Mesenchymal stem cell (in vitro differentiated cells and primary cell): ENCODE data around the gene NLRP6.
A peak's percentile ranks its signal among the peaks of the same experiment; 100 is the strongest.
"Not testable (repeated sequence)": the region's sequence is repeated elsewhere in the genome, so short reads cannot be mapped to it uniquely, and the experiment has no call there.

Experiments used
- DNase-seq: peaks from one replicate; pipeline ENCODE4 v3.0.0-alpha.2; 2013
- H2AFZ ChIP-seq: one replicate; pipeline ENCODE4 v1.6.1; 2013; ENCODE audit warnings: low read depth, mild to moderate bottlenecking, control low read depth, inconsistent platforms, low read length, moderate library complexity
- H2AK5ac ChIP-seq: 2 replicates; pipeline ENCODE4 v1.6.1; 2013; ENCODE audit warnings: low read length, moderate library complexity, mild to moderate bottlenecking, inconsistent platforms; ENCODE audit not compliant: severe bottlenecking
- H2BK120ac ChIP-seq: one replicate; pipeline ENCODE4 v1.6.1; 2013; ENCODE audit warnings: low read depth, mild to moderate bottlenecking, inconsistent platforms, low read length, moderate library complexity
- H2BK12ac ChIP-seq, 2 experiments: one replicate each; pipeline ENCODE4 v1.6.1; 2013; ENCODE audit warnings: inconsistent platforms in 2 of 2, low read length in 2 of 2, mild to moderate bottlenecking in 2 of 2, moderate library complexity in 2 of 2, control low read depth in 1 of 2
- H2BK15ac ChIP-seq: one replicate; pipeline ENCODE4 v1.6.1; 2013; ENCODE audit warnings: mild to moderate bottlenecking, low read depth, inconsistent platforms; ENCODE audit not compliant: poor library complexity, severe bottlenecking
- H2BK5ac ChIP-seq: 2 replicates; pipeline ENCODE4 v1.6.1; 2013; ENCODE audit warnings: low read depth, mild to moderate bottlenecking, low read length, control low read depth, inconsistent platforms; ENCODE audit not compliant: poor library complexity, severe bottlenecking
- H3K14ac ChIP-seq, 2 experiments: one replicate each; pipeline ENCODE4 v1.6.1; 2013; ENCODE audit warnings: inconsistent platforms in 2 of 2, low read length in 2 of 2, control low read depth in 1 of 2, mild to moderate bottlenecking in 1 of 2, moderate library complexity in 1 of 2
- H3K18ac ChIP-seq, 2 experiments: one replicate each; pipeline ENCODE4 v1.6.1; 2013; ENCODE audit warnings: inconsistent platforms in 2 of 2, low read length in 2 of 2, control low read depth in 1 of 2, low read depth in 1 of 2, mild to moderate bottlenecking in 1 of 2
- H3K23ac ChIP-seq, 2 experiments: one replicate each; pipeline ENCODE4 v1.6.1; 2013; ENCODE audit warnings: inconsistent platforms in 2 of 2, low read length in 2 of 2, mild to moderate bottlenecking in 2 of 2, moderate library complexity in 2 of 2, control low read depth in 1 of 2
- H3K27ac ChIP-seq: 2 replicates; pipeline ENCODE4 v1.5.1; 2013; ENCODE audit warnings: mild to moderate bottlenecking, moderate library complexity, low read length, control low read depth, inconsistent platforms; ENCODE audit not compliant: poor library complexity, severe bottlenecking
- H3K27me3 ChIP-seq, 2 experiments: 2 replicates each; pipeline versions ENCODE4 v1.6.1 to v1.7.0; 2013; ENCODE audit warnings: low read length in 2 of 2, mild to moderate bottlenecking in 2 of 2, moderate library complexity in 2 of 2, control low read depth in 1 of 2, inconsistent platforms in 1 of 2; ENCODE audit not compliant: control insufficient read depth in 1 of 2, insufficient read depth in 1 of 2
- H3K36me3 ChIP-seq, 2 experiments: 2 replicates each; pipeline versions ENCODE4 v1.6.1 to v1.7.0; 2013; ENCODE audit warnings: low read length in 2 of 2, control low read depth in 1 of 2, inconsistent platforms in 1 of 2, low read depth in 1 of 2, mild to moderate bottlenecking in 1 of 2; ENCODE audit not compliant: insufficient read depth in 2 of 2, control insufficient read depth in 1 of 2
- H3K4ac ChIP-seq, 2 experiments: one replicate each; pipeline ENCODE4 v1.6.1; 2013; ENCODE audit warnings: inconsistent platforms in 2 of 2, low read length in 2 of 2, mild to moderate bottlenecking in 2 of 2, moderate library complexity in 2 of 2, control low read depth in 1 of 2, low read depth in 1 of 2
- H3K4me1 ChIP-seq: 2 replicates; pipeline ENCODE4 v1.6.1; 2013; ENCODE audit warnings: low read depth, low read length, control low read depth; ENCODE audit not compliant: control insufficient read depth, insufficient read depth
- H3K4me2 ChIP-seq: 2 replicates; pipeline ENCODE4 v1.6.1; 2013; ENCODE audit warnings: low read length, mild to moderate bottlenecking, inconsistent platforms; ENCODE audit not compliant: poor library complexity, severe bottlenecking
- H3K4me3 ChIP-seq, 2 experiments: 2 replicates each; pipeline versions ENCODE4 v1.5.1 to v1.7.0; 2013; ENCODE audit warnings: low read length in 2 of 2, mild to moderate bottlenecking in 2 of 2, control low read depth in 1 of 2, low read depth in 1 of 2; ENCODE audit not compliant: insufficient read depth in 1 of 2
- H3K79me1 ChIP-seq: replicated peaks from 2 replicates; pipeline ENCODE4 v1.6.1; 2013; ENCODE audit warnings: mild to moderate bottlenecking, control low read depth, low read length, inconsistent platforms; ENCODE audit not compliant: poor library complexity, severe bottlenecking
- H3K9ac ChIP-seq: 2 replicates; pipeline ENCODE4 v1.7.0; 2013; ENCODE audit warnings: mild to moderate bottlenecking, low read length, moderate library complexity
- H3K9me3 ChIP-seq: 2 replicates; pipeline ENCODE4 v1.7.0; 2013; ENCODE audit warnings: mild to moderate bottlenecking, low read length; ENCODE audit not compliant: control insufficient read depth
- H4K8ac ChIP-seq: one replicate; pipeline ENCODE4 v1.6.1; 2013; ENCODE audit warnings: inconsistent platforms, mild to moderate bottlenecking, low read length, moderate library complexity
- H4K91ac ChIP-seq: one replicate; pipeline ENCODE4 v1.6.1; 2013; ENCODE audit warnings: mild to moderate bottlenecking, low read length, inconsistent platforms
- WGBS: methylation state at CpG from one replicate; pipeline ENCODE4 v1.1.7; 2013; ENCODE audit warnings: mixed read lengths; 5-methylcytosine and 5-hydroxymethylcytosine counted together

Gene NLRP6

DNA sequence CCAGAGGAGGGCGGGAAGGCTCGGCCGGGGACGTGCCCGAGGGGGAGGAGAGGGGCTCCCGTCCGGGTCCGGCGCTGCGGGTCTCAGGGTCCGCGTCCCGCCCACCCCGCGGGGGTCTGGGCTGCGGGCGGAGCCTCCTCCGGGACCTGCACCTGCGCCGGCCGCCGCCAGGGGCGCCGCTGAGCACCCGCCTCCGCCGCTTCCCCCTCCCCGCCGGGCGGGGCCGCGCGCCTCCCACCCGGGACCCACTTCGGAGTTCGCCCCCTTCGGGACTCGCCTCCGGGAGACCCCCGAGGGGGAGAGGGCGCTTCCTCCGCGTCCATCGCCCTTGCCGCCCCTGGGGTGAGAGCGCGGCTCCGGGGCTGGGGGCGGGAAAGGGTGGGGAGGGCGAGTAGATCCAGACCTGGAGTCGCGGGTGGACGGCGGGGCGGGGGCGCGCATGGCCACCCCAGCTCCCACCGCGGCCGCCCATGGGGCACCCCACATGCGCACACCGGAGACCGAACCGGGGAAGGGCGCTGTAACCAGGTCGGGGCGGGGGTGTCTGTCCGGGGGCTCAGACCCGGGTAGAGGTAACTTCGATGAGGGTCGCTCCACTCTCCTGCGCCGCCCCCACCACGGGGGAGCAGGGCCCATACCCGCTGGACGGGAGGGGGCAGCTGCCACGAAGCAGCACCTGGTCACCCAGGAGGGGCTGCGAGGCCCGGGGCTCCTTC is 40.4 kb downstream of the NLRP6 start:
- H2BK15ac ChIP-seq, H3K14ac ChIP-seq, H2BK120ac ChIP-seq, H2AK5ac ChIP-seq, H3K4ac ChIP-seq, H3K36me3 ChIP-seq, H3K9me3 ChIP-seq, H3K23ac ChIP-seq, H3K27me3 ChIP-seq, H2BK5ac ChIP-seq, H2AFZ ChIP-seq, H2BK12ac ChIP-seq, DNase-seq, H3K27ac ChIP-seq: not testable (repeated sequence)
- H3K4me3 ChIP-seq, result peak overlapping the region; percentile 57 to 95
- peak overlapping the region; percentile 75 for H4K91ac ChIP-seq
- H3K4me1 ChIP-seq, result peaks cover 34% of the 10 kb centered on the region
- peak overlapping the region; percentile 58 for H3K4me2 ChIP-seq
- H3K18ac ChIP-seq, result peak overlapping the region in 1 of 2 experiments; percentile 80
- WGBS, result no CpG with 5 or more reads among the region's 79 CpGs
- peak overlapping the region; percentile 75 for H4K8ac ChIP-seq
- peak overlapping the region; percentile 95 for H3K9ac ChIP-seq
- peaks cover 11% of the 10 kb centered on the region for H3K79me1 ChIP-seq

DNA sequence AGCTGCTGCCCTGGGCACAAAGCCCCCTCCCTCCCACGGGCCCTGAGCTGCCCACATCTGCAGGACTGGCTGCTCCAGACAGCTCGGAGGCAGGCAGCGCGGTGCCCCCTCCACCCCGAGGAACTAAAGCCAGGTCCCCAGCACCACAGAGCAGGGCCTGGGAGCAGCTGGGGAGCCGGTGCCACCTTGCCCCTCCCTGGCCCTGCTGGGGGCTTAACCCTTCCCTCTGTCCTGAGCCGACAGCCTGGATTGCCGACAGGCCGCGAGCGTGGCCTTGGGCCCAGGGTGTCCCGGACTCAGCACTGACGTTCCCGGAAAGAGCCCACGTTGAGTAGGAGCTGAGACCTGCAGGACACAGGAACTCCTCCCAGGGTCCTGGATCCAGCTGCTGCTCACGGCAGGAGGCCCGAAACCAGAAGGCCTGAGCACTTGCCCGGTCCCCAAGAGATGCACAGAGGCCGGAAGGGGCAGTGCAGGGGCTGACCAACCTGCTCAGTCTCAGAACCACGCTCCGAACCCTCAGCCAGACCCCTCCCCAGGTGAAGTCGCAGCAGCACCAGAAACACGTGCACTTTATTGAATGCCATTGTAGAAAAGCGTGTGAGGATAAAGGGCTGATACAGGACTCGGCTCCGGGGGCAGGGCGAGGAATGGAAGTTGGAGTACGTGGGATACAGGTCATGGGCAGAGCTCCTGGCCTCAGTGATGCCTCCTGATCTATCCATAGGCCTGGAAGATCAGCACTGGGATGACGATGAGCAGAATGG is 41.1 kb downstream of the NLRP6 start:
- WGBS, result 31% methylated on average over 13 of the region's 29 CpGs
- H3K4me3 ChIP-seq, result peak overlapping the region; percentile 55 to 95
- not testable (repeated sequence) for H2BK15ac ChIP-seq, H3K36me3 ChIP-seq, H2AFZ ChIP-seq, H2BK5ac ChIP-seq, H3K9me3 ChIP-seq, H3K27me3 ChIP-seq, H3K79me1 ChIP-seq
- peak overlapping the region; percentile 77 for H3K4me2 ChIP-seq
- peak overlapping the region in 1 of 2 experiments; percentile 34 for H3K23ac ChIP-seq
- H4K8ac ChIP-seq, result peak overlapping the region; percentile 77
- peak overlapping the region; percentile 79 for H2BK120ac ChIP-seq
- peak overlapping the region in 1 of 2 experiments; percentile 87 for H3K14ac ChIP-seq
- H2BK12ac ChIP-seq, result peak overlapping the region in 1 of 2 experiments; percentile 21
- H3K4ac ChIP-seq, result peak overlapping the region; percentile 87 to 97
- peak overlapping the region; percentile 79 to 96 for H3K18ac ChIP-seq
- peak; percentile 32 for DNase-seq
- peak overlapping the region; percentile 65 for H3K27ac ChIP-seq
- H3K4me1 ChIP-seq, result peaks cover 30% of the 10 kb centered on the region
- peak overlapping the region; percentile 95 for H3K9ac ChIP-seq
- H2AK5ac ChIP-seq, result peak overlapping the region; percentile 81
- peak overlapping the region; percentile 83 for H4K91ac ChIP-seq

DNA sequence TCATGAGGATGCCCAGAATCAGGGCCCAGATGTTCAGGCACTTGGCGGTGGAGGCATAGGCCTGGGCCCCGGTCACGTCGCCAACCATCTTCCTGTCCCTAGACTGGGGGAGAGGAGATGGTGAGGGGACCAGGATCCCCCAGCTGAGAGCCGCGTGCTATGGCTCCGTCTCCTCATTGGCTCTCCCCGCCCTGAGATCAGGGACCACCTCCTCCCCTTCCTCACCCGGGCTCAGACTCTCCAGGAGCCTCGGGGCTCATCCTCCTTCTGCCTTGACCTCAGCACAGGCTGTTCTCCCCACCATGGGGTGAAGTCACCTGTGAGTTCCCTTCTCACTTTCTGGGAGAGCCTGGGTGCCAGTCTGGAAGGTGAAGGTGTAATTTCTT is 41.7 kb downstream of the NLRP6 start:
- not testable (repeated sequence) for DNase-seq

DNA sequence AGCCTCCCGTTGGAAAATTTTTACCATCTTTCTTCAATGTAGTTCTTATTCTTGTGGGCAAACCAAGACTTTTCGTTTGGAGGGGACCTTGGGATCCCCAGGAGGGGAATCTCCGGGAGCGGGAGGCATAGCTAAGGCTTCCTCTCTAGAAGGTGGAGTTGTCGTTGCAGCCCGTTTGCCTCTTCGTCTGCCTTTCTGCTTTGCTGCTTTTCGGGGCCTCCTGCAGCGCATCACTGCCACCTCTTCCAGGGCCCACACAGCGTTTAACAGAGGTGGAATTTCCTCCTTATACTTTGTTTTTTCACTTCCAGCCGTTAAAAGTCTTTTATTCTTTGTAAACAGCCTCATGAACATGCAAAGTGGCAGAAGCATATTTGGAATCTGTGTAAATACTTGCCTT is 45.9 kb downstream of the NLRP6 start:
- Histone ChIP-seq H3K4me2 (no peak overlapping the region), H3K9ac (peak overlapping the region; percentile 65), H3K4me3 (no peak overlapping the region), H3K18ac (peak overlapping the region in 1 of 2 experiments; percentile 41), H2BK12ac (peak overlapping the region in 1 of 2 experiments; percentile 3), H3K79me1 (peaks cover 2% of the 10 kb centered on the region), H2AFZ (no peak overlapping the region), H2BK5ac (no peak overlapping the region), H3K4ac (peak overlapping the region in 1 of 2 experiments; percentile 7), H2AK5ac (no peak overlapping the region), H3K36me3 (no peaks in the 10 kb centered on the region), H3K14ac (no peak overlapping the region), H3K27me3 (no peaks in the 10 kb centered on the region), H3K4me1 (peaks cover 36% of the 10 kb centered on the region), H4K8ac (peak overlapping the region; percentile 66), H4K91ac (no peak overlapping the region), H3K23ac (no peak overlapping the region), H2BK120ac (no peak overlapping the region), H3K9me3 (no peaks in the 10 kb centered on the region), H3K27ac (no peak overlapping the region), H2BK15ac (peak overlapping the region; percentile 48)
- DNase-seq, result peak; percentile 13
- WGBS, result 63% methylated on average over 10 of the region's 11 CpGs

More for the DNA sequence above, 41.7 kb downstream of the NLRP6 start:
- peak overlapping the region; percentile 44 to 95 for H3K4me3 ChIP-seq
- H3K18ac ChIP-seq, result peak overlapping the region; percentile 79 to 96
- H4K91ac ChIP-seq, result peak overlapping the region; percentile 83
- not testable (repeated sequence) for H3K79me1 ChIP-seq, H2BK120ac ChIP-seq, H3K4ac ChIP-seq, H2AFZ ChIP-seq, H2BK5ac ChIP-seq, H3K27me3 ChIP-seq, H3K9me3 ChIP-seq, H3K23ac ChIP-seq, H2BK15ac ChIP-seq, H3K36me3 ChIP-seq
- H3K4me2 ChIP-seq, result peak overlapping the region; percentile 77
- peaks cover 30% of the 10 kb centered on the region for H3K4me1 ChIP-seq
- peak overlapping the region; percentile 81 for H2AK5ac ChIP-seq
- H3K9ac ChIP-seq, result peak overlapping the region; percentile 95
- H3K14ac ChIP-seq, result peak overlapping the region in 1 of 2 experiments; percentile 87
- H3K27ac ChIP-seq, result peak overlapping the region; percentile 65
- peak overlapping the region in 1 of 2 experiments; percentile 21 for H2BK12ac ChIP-seq
- no CpG with 5 or more reads among the region's 10 CpGs for WGBS
- H4K8ac ChIP-seq, result peak overlapping the region; percentile 77
